K562 (cell line): ENCODE data around the gene BIRC7. TPM values are rescaled to one million over a fixed set of nuclear protein-coding genes. Genes with fewer than 3 reads are reported as not detected.

Experiments
- ARHGAP35 ChIP-seq: fragments of 450-650 bp; IDR thresholded peaks from 2 replicates; pipeline ENCODE4 v1.6.1; 2018; ENCODE audit not compliant: partially characterized antibody
- DACH1 ChIP-seq: fragments of 450-650 bp; IDR thresholded peaks from 2 replicates; pipeline ENCODE4 v1.6.1; 2018; ENCODE audit not compliant: partially characterized antibody
- DIDO1 ChIP-seq: fragments of 450-650 bp; IDR thresholded peaks from 2 replicates; pipeline ENCODE4 v1.6.1; 2016; ENCODE audit warnings: low read depth, missing biosample characterization, missing genetic modification characterization
- EGR1 ChIP-seq: fragments of 450-650 bp; conservative IDR thresholded peaks from 2 replicates; pipeline ENCODE4 v1.6.1; 2017; ENCODE audit warnings: mild to moderate bottlenecking
- EP400 ChIP-seq: fragments of 450-650 bp; IDR thresholded peaks from 2 replicates; pipeline ENCODE4 v1.6.1; 2017; ENCODE audit warnings: antibody characterized with exemption, mild to moderate bottlenecking, moderate library complexity
- FOXP1 ChIP-seq: sonication (generic); formaldehyde crosslinking; IDR thresholded peaks from 2 replicates; pipeline ENCODE4 v1.8.0; 2022; ENCODE audit warnings: mild to moderate bottlenecking, missing genetic modification reagents
- HDAC6 ChIP-seq: IDR thresholded peaks from 2 replicates; pipeline ENCODE4 v1.6.1; 2012; ENCODE audit warnings: low read depth, mild to moderate bottlenecking, control low read depth, inconsistent platforms, low read length, moderate library complexity
- HMGN3 ChIP-seq: IDR thresholded peaks from 2 replicates; pipeline ENCODE4 v1.6.1; 2011; ENCODE audit warnings: borderline replicate concordance, low read depth, mild to moderate bottlenecking, mixed read lengths, low read length; ENCODE audit not compliant: insufficient read length; ENCODE audit errors: extremely low read depth
- HNRNPL ChIP-seq: fragments of 200-400 bp; formaldehyde crosslinking; IDR thresholded peaks from 2 replicates; pipeline ENCODE4 v1.6.1; 2017; ENCODE audit warnings: low read depth, mild to moderate bottlenecking, low read length
- MCM5 ChIP-seq: fragments of 450-650 bp; IDR thresholded peaks from 2 replicates; pipeline ENCODE4 v1.6.1; 2016; ENCODE audit warnings: low read depth
- MXI1 ChIP-seq: IDR thresholded peaks from 2 replicates; pipeline ENCODE4 v1.6.1; 2011; ENCODE audit warnings: low read depth, mild to moderate bottlenecking, improper control_type of control experiment, low read length
- RBM25 ChIP-seq: fragments of 200-400 bp; formaldehyde crosslinking; IDR thresholded peaks from 2 replicates; pipeline ENCODE4 v1.6.1; 2018; ENCODE audit warnings: low read length, low read depth, moderate library complexity; ENCODE audit not compliant: severe bottlenecking
- RFX1 ChIP-seq: fragments of 450-650 bp; IDR thresholded peaks from 2 replicates; pipeline ENCODE4 v1.6.1; 2016; ENCODE audit warnings: mild to moderate bottlenecking, moderate library complexity
- SIN3A ChIP-seq, 2 experiments: fragments of 150-350 bp in 1 of 2; IDR thresholded peaks; 2 replicates each; pipeline ENCODE4 v1.6.1; 2011 to 2016; ENCODE audit warnings: borderline replicate concordance in 2 of 2, low read depth in 2 of 2, low read length in 2 of 2, mild to moderate bottlenecking in 2 of 2, moderate library complexity in 2 of 2; ENCODE audit not compliant: control insufficient read depth in 1 of 2
- SMAD2 ChIP-seq: fragments of 150-350 bp; IDR thresholded peaks from 2 replicates; pipeline ENCODE4 v1.6.1; 2014; ENCODE audit warnings: low read depth, mild to moderate bottlenecking, low read length
- TAF1 ChIP-seq: IDR thresholded peaks from 2 replicates; pipeline ENCODE4 v1.6.1; 2011; ENCODE audit warnings: mild to moderate bottlenecking, low read length, moderate library complexity; ENCODE audit not compliant: insufficient read depth, control insufficient read depth, severe bottlenecking; ENCODE audit errors: extremely low read depth
- TBP ChIP-seq: optimal IDR thresholded peaks from 2 replicates; pipeline ENCODE3; 2011; ENCODE audit warnings: low read depth, low read length, improper control_type of control experiment
- ZBTB1 ChIP-seq: sonication (generic); formaldehyde crosslinking; IDR thresholded peaks from 2 replicates; pipeline ENCODE4 v1.8.1; 2023; ENCODE audit warnings: missing genetic modification reagents, low read depth, mild to moderate bottlenecking, borderline replicate concordance
- ZNF124 ChIP-seq: sonication (generic); formaldehyde crosslinking; IDR thresholded peaks from 2 replicates; pipeline ENCODE4 v1.8.1; 2022; ENCODE audit warnings: missing genetic modification reagents
- ZNF696 ChIP-seq: fragments of 250-450 bp; sonication (Bioruptor Pico); conservative IDR thresholded peaks from 2 replicates; pipeline ENCODE4 v1.4.0; 2020; ENCODE audit warnings: mild to moderate bottlenecking, moderate library complexity
- ZNF79 ChIP-seq: fragments of 250-450 bp; sonication (Bioruptor Pico); IDR thresholded peaks from 2 replicates; pipeline ENCODE4 v1.4.0; 2020; ENCODE audit warnings: low read depth, mild to moderate bottlenecking, moderate library complexity
- polyA plus RNA-seq, 8 experiments: library from polyadenylated mRNA; depleted of rRNA in 4 of 8; stranded (reverse) in 5 of 8; unstranded in 3 of 8; fragments of >200 nt; fragmentation: Nextera tagmentation in 2 of 8; fragmentation: Illumina TruSeq in 1 of 8; extraction: Ambion mirVana in 2 of 8; extraction: Trizol in 1 of 8; gene quantifications; 2 replicates each; pipeline versions ENCODE4 v1.2.1 to v1.2.3, GENCODE V29; 2011 to 2014; ENCODE audit warnings: inconsistent platforms in 1 of 8, missing spikeins in 1 of 8
- total RNA-seq, 7 experiments: library from RNA; depleted of rRNA in 6 of 7; stranded (reverse); fragments of >200 nt in 6 of 7; fragmentation: Illumina TruSeq in 2 of 7; extraction: Trizol in 2 of 7; gene quantifications; 2 replicates each; pipeline versions ENCODE4 v1.2.1 to v1.2.3, GENCODE V29; 2011 to 2021; ENCODE audit warnings: low replicate concordance in 1 of 7
- TF ChIP-seq, protein P1 (sequence below): conservative IDR thresholded peaks from 2 replicates; pipeline ENCODE4 v1.6.1; 2011; ENCODE audit warnings: low read depth, mild to moderate bottlenecking, low read length; ENCODE audit not compliant: control insufficient read depth
- TF ChIP-seq, protein P2 (sequence below), 2 experiments: IDR thresholded peaks; 2 replicates each; pipeline ENCODE4 v1.6.1; 2011; ENCODE audit warnings: borderline replicate concordance in 1 of 2, control low read depth in 1 of 2, low read depth in 1 of 2, low read length in 1 of 2, mild to moderate bottlenecking in 1 of 2, mixed read lengths in 1 of 2, moderate library complexity in 1 of 2; ENCODE audit not compliant: insufficient read depth in 1 of 2, insufficient read length in 1 of 2, poor library complexity in 1 of 2, severe bottlenecking in 1 of 2; ENCODE audit errors: extremely low read depth in 1 of 2
- TF ChIP-seq, protein P3 (sequence below): fragments of 450-650 bp; IDR thresholded peaks from 2 replicates; pipeline ENCODE4 v1.6.1; 2016

The BIRC7 gene
- total and polyA plus RNA-seq, 9 of the 15 experiments (the other 6 are each of a cell fraction or from before 2014, with no cell fraction given): 0.14 to 0.19 (median 0.16) TPM; not detected in 5

DNA sequence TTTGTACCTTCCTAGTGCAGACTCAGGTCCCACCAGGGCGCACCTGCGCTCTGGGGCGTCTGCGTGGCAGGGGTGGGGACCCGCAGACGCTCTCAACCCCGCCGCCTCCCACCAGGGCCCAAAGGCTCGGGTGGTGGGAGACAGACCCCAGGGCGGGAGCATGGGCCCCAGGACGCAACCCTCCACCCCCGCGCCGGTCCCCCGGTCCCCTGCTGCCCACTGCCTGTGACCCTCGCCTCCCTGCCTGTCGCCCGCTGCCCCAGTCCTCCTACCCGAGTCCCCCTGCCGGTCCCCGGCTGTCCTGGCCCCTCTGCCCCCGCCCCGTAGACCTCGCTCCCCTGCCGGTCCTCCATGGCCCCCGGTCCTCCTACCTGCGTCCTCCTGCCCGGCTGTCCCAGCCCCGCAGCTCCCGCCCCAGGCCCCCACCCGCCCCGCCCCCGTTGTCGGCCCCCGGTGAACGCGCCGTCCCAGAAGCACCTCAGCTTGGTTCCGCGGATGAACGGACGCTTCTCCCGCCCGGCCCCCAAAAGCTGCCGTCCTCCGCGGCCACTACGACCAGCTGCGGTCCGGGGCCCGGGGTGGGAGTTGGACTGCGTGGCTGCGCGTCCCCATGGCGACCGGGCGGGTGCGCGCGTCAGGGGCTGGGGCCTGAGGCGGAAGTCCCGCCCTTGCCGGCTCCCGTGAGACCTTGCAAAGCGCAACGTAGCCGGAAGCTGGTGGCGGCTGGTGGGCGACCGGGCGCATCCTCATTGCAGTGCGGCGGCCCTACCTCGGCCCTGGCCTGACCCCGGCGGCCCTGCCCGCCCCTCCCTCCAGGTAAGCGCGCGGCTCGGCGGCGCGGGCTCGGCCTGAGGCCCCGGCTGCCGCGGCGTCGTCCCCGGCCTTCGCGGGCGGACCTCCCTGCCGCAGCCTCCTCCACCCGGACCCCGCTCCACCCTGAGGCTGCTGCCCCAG lies 36.7 kb downstream of the BIRC7 start, which contains the start of gene ARFGAP1 (continued):
- peak; percentile 70; the same call in 1 of the 2 replicates for TF ChIP-seq EP400
- 0 out of 2 replicates have a peak, but pooled peaks have one; percentile 25 for TF ChIP-seq FOXP1 (CRISPR knock-in tag)
- TF ChIP-seq, protein P1, sequence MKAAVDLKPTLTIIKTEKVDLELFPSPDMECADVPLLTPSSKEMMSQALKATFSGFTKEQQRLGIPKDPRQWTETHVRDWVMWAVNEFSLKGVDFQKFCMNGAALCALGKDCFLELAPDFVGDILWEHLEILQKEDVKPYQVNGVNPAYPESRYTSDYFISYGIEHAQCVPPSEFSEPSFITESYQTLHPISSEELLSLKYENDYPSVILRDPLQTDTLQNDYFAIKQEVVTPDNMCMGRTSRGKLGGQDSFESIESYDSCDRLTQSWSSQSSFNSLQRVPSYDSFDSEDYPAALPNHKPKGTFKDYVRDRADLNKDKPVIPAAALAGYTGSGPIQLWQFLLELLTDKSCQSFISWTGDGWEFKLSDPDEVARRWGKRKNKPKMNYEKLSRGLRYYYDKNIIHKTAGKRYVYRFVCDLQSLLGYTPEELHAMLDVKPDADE: peak; percentile 60; the same call in 1 of the 2 replicates
- TF ChIP-seq DIDO1 (tag): no peak
- TF ChIP-seq, protein P2, sequence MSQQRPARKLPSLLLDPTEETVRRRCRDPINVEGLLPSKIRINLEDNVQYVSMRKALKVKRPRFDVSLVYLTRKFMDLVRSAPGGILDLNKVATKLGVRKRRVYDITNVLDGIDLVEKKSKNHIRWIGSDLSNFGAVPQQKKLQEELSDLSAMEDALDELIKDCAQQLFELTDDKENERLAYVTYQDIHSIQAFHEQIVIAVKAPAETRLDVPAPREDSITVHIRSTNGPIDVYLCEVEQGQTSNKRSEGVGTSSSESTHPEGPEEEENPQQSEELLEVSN (IDR thresholded peaks at IDR 0.05; ENCODE audit: borderline replicate concordance in 1 of 2, extremely low read depth in 1 of 2, insufficient read depth in 1 of 2, insufficient read length in 1 of 2, low read depth in 1 of 2, low read length in 1 of 2, poor library complexity in 1 of 2, severe bottlenecking in 1 of 2): peak; percentile 24 to 32
- TF ChIP-seq ZNF79: no peak
- peak; percentile 75 for TF ChIP-seq RBM25
- no peak for TF ChIP-seq DACH1
- TF ChIP-seq ARHGAP35: no peak
- 0 out of 2 replicates have a peak, but pooled peaks have one; percentile 22 for TF ChIP-seq HNRNPL
- TF ChIP-seq SIN3A (IDR thresholded peaks at IDR 0.05; ENCODE audit: borderline replicate concordance in 2 of 2, control insufficient read depth in 1 of 2, low read depth in 2 of 2, low read length in 2 of 2): peak; percentile 58 to 88; a peak in 3 of 4 replicates
- peak; percentile 39 for TF ChIP-seq TBP
- no peak for TF ChIP-seq HDAC6
- TF ChIP-seq ZNF696 (CRISPR knock-in tag): no peak
- no peak for TF ChIP-seq SMAD2
- TF ChIP-seq MXI1: peak; percentile 83
- peak; percentile 38 for TF ChIP-seq EGR1
- TF ChIP-seq, protein P3, sequence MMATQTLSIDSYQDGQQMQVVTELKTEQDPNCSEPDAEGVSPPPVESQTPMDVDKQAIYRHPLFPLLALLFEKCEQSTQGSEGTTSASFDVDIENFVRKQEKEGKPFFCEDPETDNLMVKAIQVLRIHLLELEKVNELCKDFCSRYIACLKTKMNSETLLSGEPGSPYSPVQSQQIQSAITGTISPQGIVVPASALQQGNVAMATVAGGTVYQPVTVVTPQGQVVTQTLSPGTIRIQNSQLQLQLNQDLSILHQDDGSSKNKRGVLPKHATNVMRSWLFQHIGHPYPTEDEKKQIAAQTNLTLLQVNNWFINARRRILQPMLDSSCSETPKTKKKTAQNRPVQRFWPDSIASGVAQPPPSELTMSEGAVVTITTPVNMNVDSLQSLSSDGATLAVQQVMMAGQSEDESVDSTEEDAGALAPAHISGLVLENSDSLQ: peak; percentile 37; the same call in 1 of the 2 replicates
- peak; percentile 49 for TF ChIP-seq TAF1
- TF ChIP-seq ZBTB1: no peak
- no peak for TF ChIP-seq ZNF124 (CRISPR knock-in tag)
- peak; percentile 93 for TF ChIP-seq RFX1
- TF ChIP-seq HMGN3: peak; percentile 79
- no peak for TF ChIP-seq MCM5
